ENCODE results near the gene TIAM1.

The TIAM1 gene

DNA sequence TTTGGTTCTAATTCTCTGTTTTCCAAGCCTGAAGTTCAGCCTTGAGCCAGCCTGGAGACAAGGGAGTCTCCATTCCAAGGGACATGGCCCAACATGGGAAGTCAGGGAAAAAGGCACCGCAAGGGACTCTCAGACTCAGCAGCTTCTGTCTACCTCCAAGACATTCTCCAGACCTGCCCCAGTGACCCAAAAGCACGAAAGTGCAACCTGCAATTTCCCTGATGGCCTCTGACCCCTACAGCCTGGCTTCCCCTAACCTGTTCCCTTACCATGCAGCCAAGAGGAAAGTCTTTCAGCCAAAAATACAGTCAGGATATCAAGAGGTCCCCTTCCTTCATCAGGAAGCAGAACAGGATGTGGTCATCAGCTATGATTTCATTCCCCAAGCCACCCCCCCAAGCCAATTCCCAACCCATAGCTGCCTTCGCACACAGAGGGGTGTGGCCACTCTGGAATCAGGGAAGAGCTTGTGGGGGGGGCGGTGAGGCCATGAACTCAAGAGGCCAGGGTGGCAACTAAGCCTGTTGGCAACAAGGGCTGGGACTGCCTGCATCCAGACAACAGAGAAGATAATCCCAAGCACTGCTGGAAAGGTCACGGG lies 59.2 kb downstream of the TIAM1 start:
- DNase-seq = no peak

DNA sequence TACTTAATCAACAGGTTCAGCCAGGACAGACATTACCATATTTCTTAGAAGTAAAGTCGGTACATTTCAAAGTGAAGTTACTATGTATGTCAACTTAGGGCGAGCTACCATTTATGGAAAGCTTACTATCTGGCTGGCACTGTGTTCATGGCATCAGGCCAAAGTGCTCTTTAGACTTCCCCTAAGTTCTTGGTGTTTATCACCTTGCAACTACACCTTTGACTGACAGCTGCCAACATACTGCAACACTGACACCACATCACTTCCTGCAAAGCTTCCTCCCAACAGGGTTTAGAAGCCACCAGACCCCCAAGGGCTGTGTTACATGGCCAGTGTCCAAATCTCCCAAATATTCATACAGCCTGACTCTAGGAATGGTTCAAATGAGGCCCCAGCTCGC lies 61.0 kb downstream of the TIAM1 start:
- no peak for DNase-seq

DNA sequence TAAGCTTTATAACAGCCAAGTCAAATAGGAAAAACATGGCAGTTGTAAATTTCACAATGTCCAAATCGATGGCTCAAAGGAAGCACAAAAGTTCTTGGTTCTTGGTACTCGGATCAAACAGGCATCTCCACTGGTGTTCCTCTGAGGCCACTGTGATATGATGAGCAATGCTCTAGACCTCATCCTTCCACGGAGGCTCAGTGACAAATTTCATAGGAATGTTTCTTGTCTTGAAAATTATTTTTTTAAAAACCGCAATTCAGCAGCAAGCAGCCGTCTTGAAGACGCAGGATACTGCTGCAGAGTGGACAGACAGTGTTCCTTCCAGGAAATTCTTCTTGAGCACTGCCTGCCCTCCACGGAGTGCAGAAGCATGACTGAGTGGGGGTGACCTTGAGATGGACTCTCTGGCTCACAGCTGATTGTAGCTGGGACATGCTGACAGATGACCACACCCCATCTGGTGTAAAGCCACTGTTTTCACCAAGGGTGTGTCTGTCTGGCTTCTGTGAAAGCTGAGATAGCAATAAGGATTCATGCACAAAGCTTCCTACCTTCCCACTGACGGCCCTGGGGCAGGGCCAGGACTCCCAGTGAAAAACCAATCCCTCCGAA lies 61.9 kb downstream of the TIAM1 start:
- no peak for DNase-seq

DNA sequence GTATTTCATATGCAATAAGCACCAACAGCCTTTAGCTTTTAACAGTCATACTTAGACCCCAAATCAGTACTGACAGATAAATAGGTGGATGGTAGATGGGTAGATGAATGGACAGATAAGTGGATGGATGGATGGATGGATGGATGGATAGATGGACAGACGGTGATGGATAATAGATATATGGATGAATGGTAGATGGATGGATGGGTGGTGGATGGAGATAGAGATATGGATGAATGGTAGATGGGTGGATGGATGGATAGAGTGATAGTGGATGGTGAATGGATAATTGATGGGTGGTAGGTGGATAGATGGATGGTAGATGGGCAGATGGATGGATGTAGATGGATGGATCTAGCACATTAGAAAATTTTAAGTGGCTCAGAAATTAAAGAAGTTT lies 62.5 kb downstream of the TIAM1 start:
- DNase-seq = no peak

DNA sequence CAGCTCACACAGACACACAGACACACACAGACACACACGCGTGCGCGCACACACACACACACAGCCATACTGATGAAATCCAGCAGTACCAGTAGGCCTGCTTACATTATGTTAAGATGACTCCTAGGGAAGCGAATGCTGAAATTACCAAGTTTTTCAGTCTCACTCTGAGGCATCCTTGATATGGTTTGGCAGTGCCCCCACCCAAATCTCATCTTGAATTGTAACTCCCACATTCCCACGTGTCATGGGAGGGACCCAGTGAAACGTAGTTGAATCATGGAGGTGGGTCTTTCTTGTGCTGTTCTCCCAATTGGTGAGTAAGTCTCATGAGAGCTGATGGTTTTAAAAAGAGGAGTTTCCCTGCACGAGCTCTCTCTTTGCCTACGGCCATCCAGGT lies 64.1 kb downstream of the TIAM1 start:
- DNase-seq = no peak

DNA sequence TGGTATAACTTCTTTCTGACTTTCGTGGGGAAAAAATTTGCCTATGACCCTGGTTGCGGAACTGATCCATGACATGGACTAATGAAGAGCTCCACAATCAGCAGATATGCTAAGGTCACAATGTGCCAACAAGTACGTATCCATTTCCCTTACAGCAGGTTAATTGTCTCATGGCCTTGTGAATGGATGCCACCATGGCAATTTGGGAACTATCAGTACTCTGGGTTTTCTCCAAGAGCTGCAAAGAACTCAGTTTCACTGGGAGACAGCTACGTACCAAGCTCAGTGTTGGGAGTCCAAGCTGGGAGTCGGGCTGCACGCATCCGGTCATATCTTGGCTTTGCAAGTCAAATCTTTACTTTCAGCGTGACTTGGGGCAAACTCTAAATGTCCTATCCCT lies 64.8 kb downstream of the TIAM1 start:
- DNase-seq = no peak

DNA sequence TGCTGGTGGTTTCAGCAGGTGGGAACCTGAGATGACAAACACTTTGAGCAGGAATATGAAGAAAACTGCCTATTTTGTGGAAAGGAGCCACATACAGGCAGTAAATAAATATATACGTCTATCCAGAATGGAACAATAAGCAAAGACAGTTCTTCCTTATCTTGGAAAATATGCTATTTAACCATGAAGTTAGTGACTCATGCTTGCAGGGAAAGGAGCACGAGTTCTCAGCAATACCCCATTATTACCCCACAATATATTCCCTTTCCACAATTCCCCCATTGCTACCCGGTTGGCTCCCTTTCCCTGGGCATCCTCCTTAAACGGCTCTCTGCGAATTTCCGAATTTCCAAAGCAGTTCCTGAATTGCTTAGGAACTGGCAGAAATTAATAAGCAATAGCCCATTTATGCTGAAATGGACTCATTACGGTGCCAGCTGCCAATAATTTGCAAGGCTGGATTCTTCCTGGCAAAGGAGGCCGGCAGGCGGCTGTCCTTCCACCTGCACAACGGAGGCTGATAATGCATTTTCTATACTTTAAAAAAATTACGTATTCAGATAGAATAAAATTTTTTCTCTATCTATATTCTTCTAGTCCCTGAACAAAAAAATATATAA lies 65.4 kb downstream of the TIAM1 start:
- no peak for DNase-seq

DNA sequence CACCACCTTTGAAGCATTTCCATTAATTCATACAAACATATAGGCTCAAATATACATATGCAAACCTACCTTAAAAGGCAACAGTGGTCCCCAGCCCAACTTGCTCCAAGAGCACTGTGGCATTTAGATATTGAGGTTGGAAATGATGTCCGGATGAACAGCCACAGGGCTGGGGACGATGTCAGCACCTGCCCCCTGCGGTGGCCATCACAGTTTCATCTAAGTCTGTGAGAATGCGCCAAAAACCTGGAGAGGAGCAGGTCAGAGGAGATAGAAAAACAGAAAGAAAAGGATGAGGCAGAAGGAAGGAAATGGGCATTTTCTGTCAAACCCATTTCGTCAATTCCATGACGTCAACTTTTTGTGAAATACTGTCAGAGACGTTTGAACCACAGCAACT lies 67.4 kb downstream of the TIAM1 start:
- no peak for DNase-seq

DNA sequence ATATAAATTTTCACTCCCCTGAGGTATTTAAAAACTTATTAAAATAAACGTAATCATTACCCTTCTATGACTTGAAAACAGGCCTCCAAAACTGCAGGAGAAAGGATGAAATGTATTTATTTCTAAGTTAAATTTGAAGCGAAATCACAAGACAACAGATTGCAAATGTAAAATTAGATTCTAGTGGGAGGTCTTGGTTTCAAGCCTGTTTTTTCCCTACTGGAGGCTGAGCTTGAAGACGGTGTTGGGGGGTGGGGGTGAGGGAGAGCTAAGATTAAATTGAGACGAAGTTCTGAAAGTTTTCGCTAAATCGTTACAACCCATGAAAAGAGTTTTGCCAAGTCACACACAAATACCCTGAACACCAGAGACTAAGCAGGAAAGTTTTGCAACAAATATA lies 68.2 kb downstream of the TIAM1 start:
- DNase-seq = no peak

DNA sequence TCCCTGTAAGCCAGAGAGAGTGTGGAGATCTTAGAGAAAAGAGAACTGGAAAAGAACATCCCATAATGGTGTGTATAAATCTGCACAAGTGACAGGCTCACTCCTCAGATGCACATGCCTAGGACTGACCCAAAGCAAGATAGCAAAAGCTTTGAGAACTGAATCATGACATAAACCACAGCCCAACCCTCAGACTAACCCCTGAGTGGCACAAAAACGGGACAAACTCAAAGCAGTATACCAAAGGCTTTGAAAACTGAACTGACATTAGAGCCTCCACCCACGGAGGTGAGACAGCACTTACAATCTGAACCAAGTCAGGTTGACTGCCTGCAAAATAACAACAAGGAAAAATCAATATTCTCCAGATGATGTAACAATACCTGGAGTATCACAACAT lies 70.8 kb downstream of the TIAM1 start:
- DNase-seq = no peak

DNA sequence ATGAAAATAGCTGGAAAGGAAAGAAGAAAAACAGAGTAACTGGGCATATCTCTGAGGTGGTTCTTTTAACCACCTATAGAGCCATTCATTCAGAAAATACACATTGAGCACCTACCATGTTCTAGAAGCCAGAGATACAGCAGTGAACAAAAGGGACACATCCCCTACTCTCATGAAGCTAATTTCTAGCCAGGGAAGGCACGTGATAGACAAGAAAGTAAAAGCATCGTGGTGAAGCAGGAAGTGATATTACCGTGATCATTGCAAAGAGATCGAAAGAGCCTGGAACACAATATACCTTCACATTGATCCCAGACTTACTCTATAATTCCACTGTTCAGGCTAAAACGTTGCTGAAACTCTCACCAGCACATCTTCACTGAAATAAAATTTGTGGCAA lies 76.0 kb downstream of the TIAM1 start:
- DNase-seq = no peak

DNA sequence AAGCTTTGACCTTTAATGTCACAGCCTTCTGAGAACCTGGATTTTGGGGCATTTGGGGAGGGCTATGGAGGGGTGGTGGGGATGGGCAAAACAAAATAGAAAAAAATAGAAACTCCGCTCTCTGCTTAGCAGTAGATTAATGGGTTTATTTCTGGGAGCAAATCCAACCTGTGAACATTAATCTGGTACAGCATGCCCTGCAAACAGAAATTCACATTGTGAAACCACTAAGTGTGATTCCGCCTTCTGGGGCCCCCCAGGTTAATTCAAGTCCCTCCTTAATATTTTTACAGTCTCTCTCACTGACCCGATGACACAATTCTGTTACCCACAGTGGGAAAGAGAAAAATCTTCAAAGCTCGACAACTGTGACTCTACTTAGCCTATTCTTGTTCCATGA lies 76.4 kb downstream of the TIAM1 start:
- DNase-seq = no peak

DNA sequence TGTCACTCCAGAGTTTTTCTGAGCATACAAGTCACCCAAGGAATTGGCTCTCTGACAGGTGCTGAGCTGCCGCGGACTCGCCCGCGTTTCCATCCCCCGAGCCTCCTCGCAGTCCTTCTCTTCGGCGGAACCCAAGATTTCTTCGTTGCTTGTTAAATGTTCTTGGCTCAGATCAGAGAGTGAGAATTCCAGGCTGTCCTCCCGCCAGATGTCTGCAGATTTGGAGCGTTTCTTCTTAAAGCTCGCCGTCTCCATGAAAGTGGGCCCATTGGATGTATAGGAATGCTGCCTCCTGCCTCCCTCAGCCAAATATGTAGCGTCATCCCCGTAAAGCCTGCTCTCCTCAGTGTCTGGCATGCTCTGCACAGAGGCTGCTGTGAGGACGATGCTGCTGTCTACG lies 77.8 kb downstream of the TIAM1 start:
- DNase-seq = no peak

DNA sequence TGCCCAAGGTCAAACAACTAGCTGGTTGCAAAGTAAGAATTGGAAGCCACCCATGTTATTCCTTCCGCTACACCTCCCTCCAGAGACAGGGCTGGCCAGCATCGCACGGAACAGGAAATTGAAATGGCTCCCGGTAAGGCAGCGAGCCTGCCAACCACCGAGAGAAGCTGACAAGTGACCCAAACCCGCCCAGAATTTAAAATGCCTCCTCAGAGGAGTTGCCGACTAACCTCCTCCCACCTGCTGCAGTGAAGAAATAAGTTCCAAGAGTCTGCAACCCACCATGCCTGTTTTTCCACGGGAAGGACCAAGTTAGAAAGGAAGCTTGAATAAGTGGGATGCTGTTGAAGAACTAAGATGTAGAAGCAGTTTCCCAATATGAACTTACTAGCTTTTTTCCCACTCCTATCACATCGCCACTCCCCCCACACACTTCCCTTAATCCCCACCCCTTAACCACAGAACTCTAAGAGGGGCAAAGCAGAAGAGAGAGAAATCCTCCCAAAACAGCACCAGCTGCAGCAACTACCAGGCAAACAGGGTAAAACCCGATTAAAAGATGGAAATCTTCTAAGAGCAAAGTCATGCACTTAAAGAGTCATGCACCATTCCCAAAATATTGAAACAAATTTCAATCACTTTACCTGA lies 78.6 kb downstream of the TIAM1 start:
- DNase-seq = peak; percentile 63 to 89

DNA sequence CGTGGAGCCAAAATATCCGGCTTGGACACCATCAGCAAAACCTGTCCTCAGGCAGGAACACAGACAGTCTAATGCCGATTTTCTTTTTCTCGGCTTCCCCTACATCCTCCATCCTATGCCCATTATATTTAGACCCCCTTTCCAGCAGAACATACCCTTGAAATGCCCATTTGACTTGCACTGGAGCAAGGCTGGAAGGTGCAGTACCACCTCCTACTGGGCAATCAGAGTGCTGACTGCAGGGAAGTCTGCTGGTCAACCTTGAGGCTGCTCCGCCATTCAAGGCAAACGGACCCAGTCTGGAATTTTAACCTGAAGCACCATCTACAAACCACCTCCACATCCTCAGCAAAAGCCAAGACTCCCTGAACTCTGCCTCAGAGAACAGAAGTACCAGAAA lies 79.5 kb downstream of the TIAM1 start:
- no peak for DNase-seq

DNA sequence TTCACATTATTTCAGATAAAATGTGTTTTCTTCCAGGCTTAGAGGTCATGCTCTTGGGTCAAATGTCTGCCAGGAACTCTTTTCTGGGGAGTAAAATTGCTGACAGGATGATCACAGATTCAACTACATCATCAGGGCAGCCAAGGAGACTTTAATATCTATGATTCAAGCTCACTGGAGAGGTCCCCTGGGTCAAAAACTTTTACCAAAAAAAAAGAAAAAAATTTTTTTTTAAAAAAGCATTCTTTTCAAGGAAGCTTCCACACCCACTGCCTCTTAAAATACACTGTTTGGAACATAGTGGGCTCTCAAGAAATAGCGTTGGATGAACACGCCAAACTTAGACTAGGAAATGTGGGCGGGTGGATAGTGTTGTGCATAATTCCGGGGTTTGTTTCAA lies 81.3 kb downstream of the TIAM1 start:
- DNase-seq = no peak

DNA sequence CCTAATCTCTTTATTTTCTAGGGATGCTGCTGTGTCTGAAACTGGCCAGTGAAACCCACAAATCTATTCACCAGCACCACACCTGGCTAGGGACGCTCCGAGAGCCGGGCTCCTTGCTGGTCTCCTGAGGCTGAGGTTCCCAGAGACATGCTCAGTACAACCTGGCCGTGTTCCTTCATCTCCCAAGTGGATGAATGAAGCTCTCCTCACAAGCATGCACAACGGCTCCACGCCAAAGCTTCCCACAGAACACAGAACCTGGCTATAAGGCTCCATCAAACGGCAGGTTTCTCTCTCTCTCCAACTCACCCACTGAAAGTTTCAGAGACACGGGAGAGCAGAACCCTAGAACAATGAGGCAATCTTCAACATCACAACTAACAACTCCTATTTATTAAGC lies 82.3 kb downstream of the TIAM1 start:
- peak in 1 of 2 experiments; percentile 53 for DNase-seq

DNA sequence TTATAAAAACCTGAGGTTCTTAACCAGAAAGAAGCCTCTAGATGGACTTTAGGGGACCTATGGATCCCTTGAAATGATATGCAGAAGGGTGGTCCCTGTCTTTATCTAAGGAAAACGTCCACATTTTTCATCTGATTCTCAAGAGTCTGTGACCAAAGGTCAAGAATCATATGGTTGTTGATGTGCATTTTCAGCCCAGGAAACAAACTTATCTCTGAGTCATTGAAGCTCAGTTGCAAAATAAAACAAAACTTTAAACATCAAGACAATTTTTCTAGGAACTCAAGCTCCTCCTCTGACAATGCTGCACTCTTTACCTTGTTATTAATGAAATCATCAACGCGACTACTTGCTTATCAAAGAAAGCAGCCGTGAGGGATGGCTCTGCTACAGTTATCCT lies 83.3 kb downstream of the TIAM1 start:
- no peak for DNase-seq

DNA sequence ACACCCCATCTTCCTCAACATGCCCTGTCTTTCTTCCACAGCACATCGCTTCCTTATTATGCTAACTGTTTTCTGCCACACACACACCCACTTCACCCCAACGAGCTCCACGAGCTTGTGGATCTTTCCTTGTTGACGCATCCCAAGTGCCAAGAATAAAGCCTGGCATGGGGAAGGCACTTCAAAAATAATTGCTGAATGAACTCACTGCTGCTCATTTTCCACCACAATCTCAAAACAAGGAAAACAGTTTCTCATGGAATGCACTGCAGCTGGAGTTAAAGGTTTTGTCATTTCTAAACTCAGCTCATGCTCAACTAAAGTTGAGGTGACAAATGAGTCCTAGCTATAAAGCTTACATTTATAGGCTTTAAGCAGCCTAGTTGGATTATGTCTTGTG lies 86.0 kb downstream of the TIAM1 start:
- no peak for DNase-seq

DNA sequence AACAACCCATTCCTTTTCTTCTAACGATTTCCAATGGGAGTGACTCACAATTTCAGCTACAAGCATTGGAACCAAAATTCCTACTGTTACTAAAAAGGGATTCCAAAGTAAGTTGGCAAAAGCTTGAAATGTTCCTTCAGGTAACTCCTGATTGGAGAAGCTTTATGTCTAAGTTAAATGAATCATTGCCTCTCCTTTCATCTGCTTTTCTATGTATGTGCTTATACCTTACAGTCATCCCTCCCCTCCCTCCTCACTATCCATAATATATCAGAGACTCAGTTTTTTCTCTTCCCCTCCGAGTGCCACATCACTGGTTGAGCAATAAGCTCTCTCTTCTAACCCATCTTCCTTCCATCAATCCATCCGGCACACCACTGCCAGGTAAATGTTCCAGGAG lies 86.8 kb downstream of the TIAM1 start:
- DNase-seq = no peak

DNA sequence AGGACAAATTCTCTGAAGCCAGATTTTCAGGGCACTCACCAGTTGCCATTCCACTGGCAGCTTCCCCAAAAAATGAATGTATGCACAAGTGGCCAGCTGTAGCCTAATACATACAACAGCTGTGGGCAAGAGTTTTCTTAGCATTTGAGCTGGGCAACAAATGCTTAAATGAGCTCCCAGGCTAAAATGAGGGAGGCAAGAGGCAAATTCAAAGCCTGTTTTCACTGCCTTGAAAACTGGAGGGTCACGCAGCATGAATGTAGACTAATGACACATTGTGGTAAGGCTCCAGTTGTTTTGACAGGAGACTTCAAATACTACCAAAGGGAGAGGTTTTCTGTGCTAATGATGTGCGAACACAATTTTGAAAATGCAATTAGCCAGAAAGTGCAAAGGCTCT lies 88.2 kb downstream of the TIAM1 start:
- no peak for DNase-seq

DNA sequence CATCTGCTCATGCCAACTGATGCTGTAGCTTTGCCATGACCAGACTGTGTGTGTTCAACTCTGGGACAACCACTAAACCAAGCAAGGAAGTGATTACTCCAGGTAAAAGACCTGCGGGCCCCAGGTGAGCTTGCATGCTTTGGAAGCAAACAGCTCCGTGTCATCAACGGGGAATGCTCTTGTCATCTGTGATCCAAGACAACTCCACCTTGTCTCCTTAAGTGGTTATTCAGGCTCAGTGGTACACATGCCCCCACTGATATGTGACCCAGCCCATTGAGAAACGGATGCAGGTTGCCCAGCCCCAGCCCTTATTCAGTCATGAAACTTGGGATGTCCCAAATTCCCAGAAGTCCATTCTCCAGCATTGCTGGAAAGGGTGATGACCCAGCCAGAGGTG lies 89.0 kb downstream of the TIAM1 start:
- DNase-seq = no peak

DNA sequence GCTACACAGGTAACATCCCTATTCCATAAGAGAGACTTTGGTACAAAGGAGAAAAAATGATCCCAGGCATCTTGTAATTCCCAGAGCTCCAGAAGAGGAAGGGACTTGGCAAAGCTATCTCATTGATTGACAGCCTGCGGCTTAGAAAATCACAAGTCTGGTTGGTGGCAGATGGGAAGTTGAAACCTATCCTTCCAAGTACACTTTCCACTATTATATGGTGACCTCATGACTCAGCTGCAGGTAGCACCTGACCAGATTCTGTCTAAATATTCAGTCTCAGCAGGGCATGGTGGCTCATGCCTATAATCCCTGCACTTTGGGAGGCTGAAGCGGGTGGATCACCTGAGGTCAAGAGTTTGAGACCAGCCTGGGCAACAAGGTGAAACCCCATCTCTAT lies 89.9 kb downstream of the TIAM1 start:
- peak in 1 of 2 experiments; percentile 80 for DNase-seq

DNA sequence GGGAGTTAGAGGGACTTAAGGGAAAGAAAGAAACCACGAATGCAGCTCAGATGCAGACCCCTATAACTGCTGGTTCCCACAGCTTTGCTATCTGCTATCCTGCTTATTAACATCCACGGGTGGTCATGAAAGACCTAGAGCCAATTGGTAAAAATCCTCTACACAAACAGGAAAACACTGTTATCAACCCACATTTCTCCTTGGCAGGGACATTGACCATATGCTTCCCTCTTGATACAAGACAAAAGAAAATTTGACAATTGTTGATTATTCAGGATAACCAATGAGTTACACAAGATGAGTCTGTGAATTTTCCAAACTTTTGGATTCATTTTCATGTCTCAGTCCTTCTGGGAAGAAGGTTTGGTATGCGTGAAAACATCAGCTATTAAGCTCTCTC lies 90.4 kb downstream of the TIAM1 start:
- peak; percentile 28 to 80 for DNase-seq

Measured in cerebellar nuclear complex (tissue), 1 donor.